Upper lobe of left lung (tissue), 4 donors: Measurements from ENCODE around the gene TGIF1.

ENCODE experiments used
- CTCF ChIP-seq, 6 experiments: fragments of 450-650 bp in 4 of 6; fragments of 200-600 bp in 2 of 6; sonication (generic) in 2 of 6; IDR thresholded peaks; one replicate each; pipeline ENCODE4 v1.5.1; 2016 to 2019; ENCODE audit warnings: antibody characterized with exemption in 6 of 6
- EP300 ChIP-seq, 4 donors: sonication (generic); formaldehyde crosslinking; IDR thresholded peaks; one replicate each; pipeline ENCODE4 v1.5.1; 2017; ENCODE audit warnings: antibody characterized with exemption in 4 of 4, control low read depth in 2 of 4
- POLR2A ChIP-seq, 4 donors: fragments of 450-650 bp; IDR thresholded peaks; one replicate each; pipeline ENCODE4 v1.5.1; 2016 to 2017; ENCODE audit warnings: antibody characterized with exemption in 4 of 4, mild to moderate bottlenecking in 2 of 4

DNA sequence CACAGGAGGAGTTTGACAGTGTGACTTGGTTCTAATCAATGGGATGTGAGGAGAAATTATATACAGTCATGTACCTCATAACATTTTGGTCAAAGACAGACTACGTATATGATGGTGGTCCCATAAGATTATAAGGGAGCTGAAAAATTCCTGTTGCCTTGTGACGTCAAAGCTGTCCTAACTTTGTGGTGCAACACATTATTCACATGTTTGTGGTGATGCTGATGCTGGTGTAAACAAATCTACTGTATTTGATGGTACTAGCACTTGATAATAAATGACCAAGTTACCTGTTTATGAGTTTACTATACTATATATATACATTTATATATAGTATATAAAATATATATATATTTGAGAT, 29.1 kb upstream of the TGIF1 start:
- TF ChIP-seq EP300 (IDR thresholded peaks at IDR 0.05) (no peak), POLR2A (IDR thresholded peaks at IDR 0.05) (no peak), CTCF (IDR thresholded peaks at IDR 0.05) (no peak)
